Ureter (tissue), 1 donor: ENCODE results near the gene CASP14. TPM values are rescaled to one million over a fixed set of nuclear protein-coding genes. Genes with fewer than 3 reads are reported as not detected.

ENCODE experiments used
- total RNA-seq: library from RNA; stranded (reverse); gene quantifications from one replicate; pipeline ENCODE4 v1.2.4, GENCODE V29; 2023
- donor health status: DM: yes; HTN: yes; CAD: no.

CASP14 gene
- total RNA-seq, 1 donor from 2014 or later, result 0.34 TPM

Other genes with a start within 250 kb of the CASP14 start
- gene OR7A5, start 214.3 kb upstream of the CASP14 start, total RNA-seq, result not detected
- gene OR7C1, start 214.3 kb upstream of the CASP14 start, total RNA-seq, result not detected
- not detected for gene OR7A10, start 200.6 kb upstream of the CASP14 start, total RNA-seq
- not detected for gene OR7A17, start 163.3 kb upstream of the CASP14 start, total RNA-seq
- not detected for gene OR7C2, start 108.0 kb upstream of the CASP14 start, total RNA-seq
- gene SLC1A6, start 69.6 kb upstream of the CASP14 start, total RNA-seq, result 0.16 TPM
- not detected for gene OR1I1, start 32.7 kb downstream of the CASP14 start, total RNA-seq
- gene SYDE1, start 57.9 kb downstream of the CASP14 start, total RNA-seq, result 20.4 TPM
- gene NOTCH3, start 151.5 kb downstream of the CASP14 start, total RNA-seq, result 125 TPM
- 2.5 TPM for gene EPHX3, start 183.0 kb downstream of the CASP14 start, total RNA-seq